SK-MEL-5 (cell line): Measurements from ENCODE around the gene ACAA1. TPM values are rescaled to one million over a fixed set of nuclear protein-coding genes. Genes with fewer than 3 reads are reported as not detected.
A peak's percentile ranks its signal among the peaks of the same experiment; 100 is the strongest.

ENCODE experiments used
- DNase-seq: peaks from one replicate; pipeline ENCODE4 v3.0.0-alpha.2; 2016; ENCODE audit warnings: low read depth, low spot score
- in situ Hi-C: cut with HindIII; loops from 2 replicates; pipeline ENCODE4 v1.10.0; 2016; ENCODE audit warnings: low sequenced_read_pairs, high pct_unique_total_duplicates, low pct_unique_long_range_greater_than_20kb
- total RNA-seq: library from RNA; depleted of rRNA; stranded (reverse); fragments of >200 nt; shearing (Covaris generic); gene quantifications from 2 replicates; pipeline ENCODE4 v1.2.3, GENCODE V29; 2014

ACAA1 gene
- total RNA-seq, 1 experiment from 2014 or later, result 14.1 TPM

GRCh38 chr3:38126121-38126892 lies 10.6 kb downstream of the ACAA1 start:
- in situ Hi-C loops, result no loop called here
- no peak for DNase-seq

DNA sequence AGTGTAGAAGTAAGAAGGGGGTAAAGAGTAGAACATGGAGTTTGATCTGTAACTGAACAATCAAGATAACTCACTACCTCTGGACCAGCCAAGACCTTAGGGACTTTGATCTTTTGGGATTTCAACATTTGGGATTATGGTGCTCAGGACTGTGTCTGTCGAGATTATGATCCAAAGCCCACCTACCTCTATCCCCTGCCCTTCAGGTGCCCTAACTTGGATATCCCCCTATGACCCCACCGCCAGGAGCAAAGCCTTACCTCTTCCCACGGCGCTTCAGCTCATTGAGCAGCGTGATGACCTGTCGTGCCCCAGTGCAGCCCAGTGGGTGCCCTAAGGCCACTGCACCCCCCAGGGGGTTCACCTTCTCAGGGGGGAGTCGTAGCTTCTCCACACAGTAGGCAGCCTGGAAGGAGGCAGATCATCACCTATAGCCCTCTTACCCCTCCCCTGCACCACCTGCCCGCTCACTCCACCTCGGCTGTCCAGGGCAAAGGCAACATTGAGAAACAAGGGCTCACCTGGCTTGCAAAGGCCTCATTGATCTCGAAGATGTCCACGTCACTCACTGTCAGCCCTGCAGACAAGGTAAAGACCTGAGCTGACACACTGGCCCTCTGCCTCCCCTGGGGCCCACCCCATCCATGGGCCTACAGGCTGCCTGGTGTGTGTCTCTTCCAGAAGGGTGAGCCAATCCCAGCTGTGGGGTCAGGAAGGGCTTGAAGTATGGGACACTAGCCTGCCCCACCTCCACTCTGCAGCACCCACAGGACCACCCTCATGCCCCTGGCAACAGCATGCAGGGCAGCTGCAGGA lies 11.4 kb downstream of the ACAA1 start:
- in situ Hi-C loops, result no loop called here
- no peak for DNase-seq

DNA sequence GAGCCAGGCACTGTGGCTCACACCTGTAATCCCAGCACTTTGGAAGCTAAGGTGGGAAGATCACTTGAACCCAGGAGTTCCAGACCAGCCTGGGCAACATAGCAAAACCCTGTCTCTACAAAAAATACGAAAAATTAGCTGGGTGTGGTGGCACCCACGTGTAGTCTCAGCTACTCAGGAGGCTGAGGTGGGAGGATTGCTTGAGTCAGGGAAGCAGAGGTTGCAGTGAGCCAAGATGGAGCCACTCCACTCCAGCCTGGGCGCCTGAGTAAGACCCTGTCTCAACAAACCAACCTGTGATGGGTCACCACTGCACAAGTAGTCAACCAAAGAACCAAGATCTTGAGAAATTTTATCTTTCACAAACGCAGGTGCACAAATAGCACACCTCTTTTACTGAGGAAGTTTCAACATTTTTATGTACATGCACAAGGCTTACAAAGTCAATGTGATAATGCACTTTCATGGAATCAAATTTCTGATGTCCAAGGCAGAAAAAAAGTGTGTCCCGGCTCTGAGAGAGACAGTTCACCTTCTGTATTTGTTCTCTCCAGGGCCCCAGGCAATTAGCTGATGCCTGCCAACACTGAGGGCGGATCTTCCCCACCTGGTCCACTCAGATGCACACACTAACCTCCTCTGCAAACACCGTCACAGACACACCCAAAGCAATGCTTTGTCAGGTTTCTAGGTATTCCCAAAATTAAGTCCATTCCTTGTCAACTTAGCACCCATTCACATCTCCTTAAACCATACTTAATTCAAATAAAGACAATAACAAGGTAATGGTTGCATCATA lies 12.4 kb downstream of the ACAA1 start:
- in situ Hi-C loops, result no loop called here
- no peak for DNase-seq

GRCh38 chr3:38122712-38123290 lies 14.1 kb downstream of the ACAA1 start:
- in situ Hi-C loops, result no loop called here

DNA sequence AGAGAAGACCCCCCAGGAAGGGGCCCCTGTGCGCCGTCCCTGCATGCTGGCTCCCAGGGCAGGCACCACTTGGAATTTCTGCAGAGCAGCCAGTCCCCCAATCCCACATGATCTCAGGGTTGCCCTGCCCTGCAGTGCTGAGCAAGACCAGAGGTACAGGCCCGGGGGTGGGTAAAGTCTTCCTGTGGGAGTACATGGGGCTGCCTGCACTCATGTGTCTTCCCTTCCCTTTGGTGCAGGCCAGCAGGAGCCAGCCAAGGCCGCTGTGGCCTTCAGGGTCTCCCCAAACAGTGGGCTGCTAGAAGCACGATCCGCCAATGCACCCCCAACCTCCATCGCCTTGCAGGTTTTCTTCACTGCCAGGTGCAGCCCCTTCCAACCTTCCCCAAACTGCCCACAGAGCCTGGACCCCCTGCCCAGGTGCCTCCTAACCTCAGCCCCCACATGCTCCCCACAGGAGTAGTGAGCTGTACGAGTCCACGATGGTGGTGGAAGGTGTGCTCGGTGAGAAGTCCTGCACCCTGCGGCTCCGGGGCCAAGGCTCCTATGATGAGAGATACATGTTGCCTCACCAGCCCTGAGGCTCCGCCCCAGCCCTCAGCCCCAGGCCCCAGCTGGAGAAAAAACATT lies 15.0 kb downstream of the ACAA1 start:
- DNase-seq, result no peak
- in situ Hi-C loops, result no loop called here

More at GRCh38 chr3:38122712-38123290, 14.1 kb downstream of the ACAA1 start:
- no peak for DNase-seq

- no peak for DNase-seq
- in situ Hi-C loops, result no loop called here
These were observed 15.5 kb downstream of the ACAA1 start for GRCh38 chr3:38121451-38121831.

DNA sequence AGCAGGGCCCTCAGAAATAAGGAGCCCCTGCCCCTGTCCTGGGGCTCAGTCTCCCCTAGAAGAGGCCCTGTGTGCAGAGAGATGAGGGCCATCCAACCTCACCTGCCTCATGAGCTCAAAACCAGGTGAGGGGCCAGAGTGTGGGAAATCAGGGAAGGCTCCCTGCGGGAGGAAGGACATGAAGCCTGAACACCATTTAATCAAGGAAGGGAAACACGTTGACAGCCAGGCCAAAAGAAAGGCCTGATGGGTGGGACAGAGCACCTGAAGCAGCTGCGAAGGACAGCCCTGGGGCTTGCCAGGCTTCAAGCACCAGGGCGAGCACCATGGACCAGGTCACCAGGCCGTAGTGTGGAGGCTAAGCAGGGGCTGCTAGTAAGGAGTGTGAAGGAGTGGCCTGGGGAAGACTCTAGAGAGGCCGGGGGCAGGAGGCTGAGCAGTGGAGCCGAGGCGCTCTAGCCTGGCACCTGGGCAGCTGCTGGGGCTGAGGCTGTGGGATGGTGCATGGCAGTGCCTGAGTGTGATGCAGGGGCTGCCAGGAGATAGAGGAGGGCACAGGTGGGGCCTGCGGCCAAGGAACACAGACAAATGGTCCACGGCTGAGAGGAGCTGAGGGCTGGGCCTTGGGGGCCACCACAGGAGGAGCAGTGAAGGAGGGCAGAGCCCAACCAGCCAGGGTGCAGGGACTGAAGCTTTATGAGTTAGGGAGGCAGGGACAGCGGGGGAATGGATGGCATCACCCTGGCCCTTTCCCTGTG lies 16.1 kb downstream of the ACAA1 start:
- DNase-seq, result no peak
- in situ Hi-C loops, result no loop called here

DNA sequence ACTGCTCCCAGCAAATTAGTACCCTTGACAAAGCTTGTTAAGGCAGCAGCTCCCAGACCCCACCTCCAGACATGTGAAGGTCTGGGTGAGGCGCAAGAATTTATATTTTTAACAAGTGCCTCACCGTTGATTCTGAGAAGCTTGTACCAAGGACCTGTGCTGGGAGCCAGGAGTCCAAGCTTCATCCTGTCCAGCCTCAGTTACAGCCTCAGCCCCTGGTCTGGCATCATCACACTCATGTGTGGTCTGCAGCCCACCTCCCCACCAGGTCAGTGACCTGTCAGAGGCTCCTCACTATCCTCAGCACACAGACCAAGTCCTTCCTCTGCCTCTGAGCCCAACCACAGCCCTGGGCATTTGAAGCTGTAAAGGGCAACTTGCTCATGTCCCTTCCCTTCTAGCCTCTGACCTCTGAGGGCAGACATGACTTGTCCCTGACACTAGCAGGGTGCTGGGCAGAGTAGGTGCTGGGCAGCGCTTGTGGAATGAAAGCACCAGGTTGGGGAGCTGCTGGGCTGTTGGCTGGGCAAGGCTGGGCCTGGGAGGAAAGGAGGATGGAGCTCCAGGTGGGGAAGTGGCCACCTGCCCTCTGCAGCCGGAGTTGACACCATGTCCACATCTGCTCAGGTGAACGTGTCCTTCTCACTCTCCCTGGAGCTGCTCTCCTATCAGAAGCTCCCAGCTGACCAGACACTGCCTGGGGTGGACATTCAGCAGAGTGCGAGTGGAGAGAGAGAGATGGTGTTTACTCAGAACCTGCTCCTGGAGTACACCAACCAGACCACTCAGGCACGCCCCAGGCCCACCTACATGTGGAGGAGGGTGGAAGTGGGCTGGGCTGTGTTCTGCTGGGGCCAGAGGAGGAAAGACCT lies 16.9 kb downstream of the ACAA1 start:
- DNase-seq, result no peak
- in situ Hi-C loops, result no loop called here

DNA sequence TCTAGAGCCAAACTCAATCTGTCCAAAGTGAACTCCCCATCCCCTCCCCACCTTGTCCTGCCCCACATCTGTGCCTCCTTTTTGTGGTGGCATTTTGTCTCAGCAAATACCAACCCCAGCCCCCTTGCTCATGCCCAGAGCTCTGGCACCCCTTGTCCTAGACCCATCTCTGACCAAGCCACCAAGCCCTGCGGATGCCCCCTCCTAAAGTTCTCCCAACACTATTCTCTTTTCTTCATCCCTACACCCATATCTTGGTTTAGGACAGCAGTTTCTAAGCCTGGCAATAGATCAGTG lies 17.7 kb downstream of the ACAA1 start:
- in situ Hi-C loops, result no loop called here
- no peak for DNase-seq

GRCh38 chr3:38118421-38119247 lies 18.3 kb downstream of the ACAA1 start:
- in situ Hi-C loops, result no loop called here
- no peak for DNase-seq

DNA sequence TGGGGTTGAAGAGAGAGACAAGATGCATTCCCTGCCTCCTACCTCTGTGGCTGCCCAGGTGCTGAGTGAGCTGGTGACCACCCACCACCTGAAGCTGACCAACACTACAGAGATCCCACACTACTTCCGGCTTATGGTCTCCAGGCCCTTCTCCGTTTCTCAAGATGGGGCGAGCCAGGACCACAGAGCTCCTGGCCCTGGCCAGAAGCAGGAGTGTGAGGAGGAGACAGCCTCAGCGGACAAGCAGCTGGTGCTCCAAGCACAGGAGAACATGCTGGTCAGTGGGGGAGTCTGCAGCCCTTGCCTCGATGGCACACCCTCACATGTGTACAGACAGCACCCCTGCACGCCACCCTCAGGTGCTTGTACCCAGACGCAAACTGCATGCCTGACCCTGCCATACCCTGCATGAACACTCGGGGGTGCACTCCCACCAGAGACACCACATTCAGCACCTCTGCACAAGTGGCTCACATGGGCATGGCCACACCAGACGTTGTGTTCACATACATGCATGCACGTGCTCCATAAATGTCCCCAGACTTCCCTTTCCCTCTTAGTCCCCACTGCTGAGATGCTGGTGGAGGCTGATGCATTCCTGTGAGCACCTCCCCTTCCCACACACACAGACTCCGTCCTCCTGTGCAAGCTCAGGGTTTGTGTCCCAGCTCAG lies 19.0 kb downstream of the ACAA1 start:
- DNase-seq, result peak; percentile 77
- in situ Hi-C loops, result no loop called here

GRCh38 chr3:38117163-38117716 lies 19.7 kb downstream of the ACAA1 start:
- peak; percentile 21 for DNase-seq
- in situ Hi-C loops, result no loop called here

DNA sequence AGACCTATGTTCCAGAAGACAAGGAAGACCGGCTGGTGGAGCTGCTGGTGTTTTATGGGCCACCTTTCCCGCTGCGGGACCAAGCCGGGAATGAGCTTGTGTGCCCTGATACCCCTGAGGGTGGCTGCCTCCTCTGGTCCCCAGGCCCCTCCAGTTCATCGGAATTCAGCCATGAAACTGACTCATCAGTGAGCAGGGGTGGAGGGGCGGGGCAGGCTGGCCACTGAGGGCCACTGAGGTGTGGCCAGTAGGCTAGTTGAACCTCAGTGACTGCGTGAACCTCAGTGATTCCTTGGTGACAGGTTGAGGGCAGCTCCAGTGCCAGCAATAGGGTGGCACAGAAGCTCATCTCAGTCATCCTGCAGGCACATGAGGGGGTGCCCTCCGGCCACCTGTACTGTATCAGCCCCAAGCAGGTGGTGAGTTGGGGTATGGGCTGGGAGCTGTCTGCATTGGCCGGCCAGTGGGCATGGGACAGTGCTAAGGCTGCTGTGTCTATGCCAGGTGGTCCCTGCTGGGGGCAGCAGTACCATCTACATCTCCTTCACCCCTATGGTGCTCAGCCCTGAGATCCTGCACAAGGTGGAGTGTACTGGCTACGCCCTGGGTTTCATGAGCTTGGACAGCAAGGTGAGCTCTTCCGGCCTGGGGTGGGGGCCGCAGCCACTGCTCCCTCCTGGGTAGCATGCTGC lies 20.3 kb downstream of the ACAA1 start:
- in situ Hi-C loops, result no loop called here
- peak; percentile 16 for DNase-seq
